NCI-H748 treated with DMSO at 0.1 percent for 48 hours (cell line): ENCODE results near the gene CCDC40.

Experiments
- DNase-seq: peaks from one replicate; lab custom pipeline; 2025; lab: John Stamatoyannopoulos, UW

Gene CCDC40

GRCh38 chr17:80018917-80019651 lies 17.4 kb upstream of the CCDC40 start:
- no peak for DNase-seq

GRCh38 chr17:80021600-80021999 lies 14.8 kb upstream of the CCDC40 start:
- DNase-seq = no peak

- no peak for DNase-seq
Measured at GRCh38 chr17:80023481-80024205, 12.8 kb upstream of the CCDC40 start.

- no peak for DNase-seq
Measured at GRCh38 chr17:80024206-80024972, 12.1 kb upstream of the CCDC40 start.

GRCh38 chr17:80025140-80025539 lies 11.3 kb upstream of the CCDC40 start:
- no peak for DNase-seq

- DNase-seq = no peak
Measured at GRCh38 chr17:80025796-80026195, 10.6 kb upstream of the CCDC40 start.

- no peak for DNase-seq
Measured at GRCh38 chr17:80026359-80027042, 9.9 kb upstream of the CCDC40 start.

GRCh38 chr17:80027043-80027435 lies 9.4 kb upstream of the CCDC40 start:
- DNase-seq = no peak

GRCh38 chr17:80028030-80028429 lies 8.4 kb upstream of the CCDC40 start:
- DNase-seq = no peak

GRCh38 chr17:80029258-80029974 lies 7.0 kb upstream of the CCDC40 start:
- no peak for DNase-seq

- DNase-seq = peak; percentile 51
Measured at GRCh38 chr17:80030730-80031410, 5.6 kb upstream of the CCDC40 start.

GRCh38 chr17:80031691-80032430 lies 4.6 kb upstream of the CCDC40 start:
- DNase-seq = no peak

- DNase-seq = no peak
Measured at GRCh38 chr17:80032614-80033171, 3.7 kb upstream of the CCDC40 start.

- DNase-seq = no peak
Measured at GRCh38 chr17:80033840-80034239, 2.6 kb upstream of the CCDC40 start.

GRCh38 chr17:80034791-80035686 lies 1.4 kb upstream of the CCDC40 start:
- DNase-seq = no peak

GRCh38 chr17:80035687-80035936 lies 830 bp upstream of the CCDC40 start, which contains the start of gene TBC1D16:
TBC1D16 (minus strand) TSS chr17:80035872; CDS start chr17:80013547, 22,325 bp downstream.
- no peak for DNase-seq

- peak; percentile 65 for DNase-seq
Measured at GRCh38 chr17:80036715-80037477, 454 bp downstream of the CCDC40 start.

- no peak for DNase-seq
Measured at GRCh38 chr17:80043963-80044362, 7.5 kb downstream of the CCDC40 start.
